GM18951 (cell line): ENCODE measurements around the gene AMACR.
"Not testable (repeated sequence)": the region's sequence is repeated elsewhere in the genome, so short reads cannot be mapped to it uniquely, and the experiment has no call there.

Experiments used
- POLR2A ChIP-seq: IDR thresholded peaks from 4 replicates; pipeline ENCODE4 v1.6.1; 2011; ENCODE audit warnings: mild to moderate bottlenecking; ENCODE audit not compliant: insufficient read length, insufficient read depth; ENCODE audit errors: extremely low read depth
- in situ Hi-C: fragments of 300-500 bp; cut with MboI; formaldehyde crosslinking; loops from one replicate; pipeline ENCODE4 v1.12.0; 2022; ENCODE audit warnings: low sequenced_read_pairs, mixed read lengths, inconsistent platforms; ENCODE audit not compliant: unreplicated experiment

The AMACR gene

GRCh38 chr5:33957577-33958150, 50.2 kb downstream of the AMACR start:
- in situ Hi-C loops = no loop called here

GRCh38 chr5:33952175-33952574, 55.7 kb downstream of the AMACR start:
- in situ Hi-C loops = not testable (repeated sequence)

More at GRCh38 chr5:33957577-33958150, 50.2 kb downstream of the AMACR start:
- TF ChIP-seq POLR2A = no peak

- in situ Hi-C loops = loop anchor here (5.0 kb wide), 1 partner anchor 517 kb away; no protein-coding TSS in a partner anchor
- no peak for TF ChIP-seq POLR2A
Measured at GRCh38 chr5:33944543-33945132, 63.2 kb downstream of the AMACR start.

GRCh38 chr5:33941090-33941489, 66.8 kb downstream of the AMACR start:
- no peak for TF ChIP-seq POLR2A
- in situ Hi-C loops = loop anchor here (5.0 kb wide), 1 partner anchor 514 kb away; no protein-coding TSS in a partner anchor

- no peak for TF ChIP-seq POLR2A
- in situ Hi-C loops = loop anchor here (5.0 kb wide), 1 partner anchor 512 kb away; no protein-coding TSS in a partner anchor
Measured at GRCh38 chr5:33939556-33940262, 68.1 kb downstream of the AMACR start.

- in situ Hi-C loops = no loop called here
- no peak for TF ChIP-seq POLR2A
Measured at GRCh38 chr5:33938881-33939280, 69.0 kb downstream of the AMACR start.

- no peak for TF ChIP-seq POLR2A
- in situ Hi-C loops = no loop called here
Measured at GRCh38 chr5:33938507-33938796, 69.4 kb downstream of the AMACR start.

GRCh38 chr5:33937707-33938506, 69.9 kb downstream of the AMACR start:
- TF ChIP-seq POLR2A = no peak
- in situ Hi-C loops = no loop called here

- in situ Hi-C loops = no loop called here
- no peak for TF ChIP-seq POLR2A
Measured at GRCh38 chr5:33937017-33937706, 70.7 kb downstream of the AMACR start.

- no peak for TF ChIP-seq POLR2A
- in situ Hi-C loops = no loop called here
Measured at GRCh38 chr5:33936381-33937016, 71.4 kb downstream of the AMACR start, which contains the start of gene RXFP3. TSS of gene RXFP3 (plus strand) at chr5:33936386. CDS start at chr5:33936741, 355 bp downstream.
